Superior temporal gyrus (tissue), 1 donor: ENCODE measurements around the gene ADGRF5.

Source experiments
- DNase-seq: peaks from one replicate; pipeline ENCODE4 v3.0.0-alpha.2; 2016; ENCODE audit errors: extremely low spot score

The ADGRF5 gene

DNA sequence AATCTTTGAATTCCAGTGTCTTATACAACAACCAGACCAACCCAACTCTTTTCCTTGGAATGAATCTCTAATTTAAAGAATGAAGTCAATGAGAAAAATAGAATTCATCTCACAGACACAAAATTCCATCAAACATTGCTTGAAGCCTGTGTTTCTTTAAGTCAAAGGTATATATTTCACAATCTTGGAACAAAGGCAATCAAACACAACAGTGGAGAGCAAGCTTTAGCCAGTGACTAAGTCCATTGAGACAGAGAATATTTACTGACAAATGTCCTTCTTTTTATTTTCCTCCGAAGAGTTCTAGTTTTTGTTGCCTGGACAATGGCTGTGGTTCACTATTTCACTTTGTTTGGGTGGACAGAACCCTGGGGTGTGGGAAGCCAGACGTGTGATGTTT is 92.8 kb downstream of the ADGRF5 start:
- DNase-seq: no peak

DNA sequence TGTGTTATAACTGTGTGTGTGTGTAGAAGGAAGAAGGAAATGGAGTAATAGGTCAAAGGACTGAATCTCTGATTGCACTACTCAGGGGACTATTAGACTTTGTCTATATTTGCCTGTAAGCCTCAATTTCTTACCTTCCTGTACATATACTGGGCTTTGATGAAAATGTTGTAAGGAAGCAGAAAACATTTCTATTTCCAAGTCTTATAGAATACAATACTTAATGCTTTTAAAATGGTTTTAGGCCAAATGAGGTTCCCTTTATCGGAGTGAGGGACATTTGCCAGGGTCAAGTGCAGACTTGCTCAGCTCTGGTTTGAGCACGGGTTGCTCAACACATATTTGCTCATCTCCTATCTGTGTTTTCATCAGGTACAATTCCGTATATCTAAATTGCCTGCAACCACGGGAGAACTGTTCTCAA is 100.3 kb downstream of the ADGRF5 start:
- DNase-seq: no peak

DNA sequence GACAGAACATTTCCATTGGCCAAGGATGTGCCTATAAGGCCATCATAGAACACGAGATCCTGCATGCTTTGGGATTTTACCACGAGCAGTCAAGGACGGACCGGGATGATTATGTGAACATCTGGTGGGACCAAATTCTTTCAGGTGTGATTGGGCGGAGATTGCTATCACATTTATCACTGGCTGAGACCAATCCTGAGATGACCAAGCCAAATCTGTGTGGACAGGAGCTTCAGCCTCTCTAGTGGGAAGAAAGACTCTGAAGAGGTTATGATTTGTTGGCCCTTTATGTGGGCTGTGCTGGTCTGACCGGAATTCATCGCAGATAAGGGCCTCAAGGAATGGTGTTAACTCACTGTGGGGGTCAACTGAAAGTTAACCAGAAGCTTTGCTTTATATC is 102.2 kb downstream of the ADGRF5 start:
- DNase-seq: no peak

DNA sequence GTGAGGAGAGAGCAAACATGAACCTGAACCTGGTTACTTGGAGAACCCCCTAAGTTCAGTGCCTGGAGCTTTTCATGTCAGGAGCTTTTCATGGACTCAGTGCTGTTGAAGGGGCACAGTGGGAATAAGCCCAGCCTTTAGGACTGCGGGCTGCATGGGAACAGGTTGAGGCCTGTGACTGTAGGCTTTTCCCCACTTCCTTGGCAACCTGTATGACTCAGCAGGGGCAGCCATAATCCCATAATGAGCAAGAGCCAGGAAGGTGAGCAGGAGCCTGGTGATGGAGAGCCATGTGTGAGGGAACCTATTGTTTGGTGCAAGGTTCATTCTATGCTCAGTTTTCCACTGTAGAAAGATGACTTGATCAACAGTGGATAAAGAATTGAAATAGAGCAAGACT is 105.1 kb downstream of the ADGRF5 start:
- no peak for DNase-seq

DNA sequence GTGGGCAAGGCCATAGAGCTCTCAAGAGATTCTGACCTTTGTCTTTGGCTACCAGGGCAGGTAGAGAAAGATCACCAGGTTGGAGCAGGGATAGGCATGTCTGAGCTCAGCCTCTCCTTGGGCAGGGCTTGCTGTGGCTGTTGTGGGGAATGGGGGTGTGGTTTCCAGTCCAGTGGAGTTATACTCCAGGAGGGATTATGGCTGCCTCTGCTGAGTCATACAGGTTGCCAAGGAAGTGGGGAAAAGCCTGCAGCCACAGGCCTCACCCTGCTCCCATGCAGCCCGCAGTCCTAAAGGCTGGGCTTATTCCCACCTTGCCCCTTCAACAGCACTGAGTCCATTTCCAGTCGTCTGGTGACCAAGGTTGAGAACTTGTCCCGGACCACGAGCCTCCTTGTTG is 106.6 kb downstream of the ADGRF5 start:
- no peak for DNase-seq

DNA sequence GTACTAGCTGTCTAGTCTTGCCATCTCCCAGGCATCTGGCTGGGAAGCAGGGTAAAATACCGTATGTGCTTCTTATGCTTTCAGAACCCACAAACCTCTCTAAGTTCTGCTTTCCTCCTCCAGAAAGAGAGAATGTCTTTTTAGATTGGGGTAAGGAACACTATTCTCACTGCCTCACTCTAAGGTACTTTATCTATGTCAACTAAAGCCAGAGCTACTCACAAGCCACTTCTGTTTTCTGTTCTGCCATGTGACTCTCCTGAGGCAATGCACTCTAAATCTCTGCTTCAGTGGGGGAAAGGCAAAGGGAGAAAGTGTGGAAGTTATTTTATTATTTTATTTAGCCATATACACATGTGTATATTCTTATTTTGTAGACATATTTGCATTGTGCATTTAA is 112.9 kb downstream of the ADGRF5 start:
- DNase-seq: no peak
